ENCODE results near the gene UQCRC2. TPM values are rescaled to one million over a fixed set of nuclear protein-coding genes. Genes with fewer than 3 reads are reported as not detected.

UQCRC2 gene
- total RNA-seq, 1 donor from 2014 or later, result 175 TPM

DNA sequence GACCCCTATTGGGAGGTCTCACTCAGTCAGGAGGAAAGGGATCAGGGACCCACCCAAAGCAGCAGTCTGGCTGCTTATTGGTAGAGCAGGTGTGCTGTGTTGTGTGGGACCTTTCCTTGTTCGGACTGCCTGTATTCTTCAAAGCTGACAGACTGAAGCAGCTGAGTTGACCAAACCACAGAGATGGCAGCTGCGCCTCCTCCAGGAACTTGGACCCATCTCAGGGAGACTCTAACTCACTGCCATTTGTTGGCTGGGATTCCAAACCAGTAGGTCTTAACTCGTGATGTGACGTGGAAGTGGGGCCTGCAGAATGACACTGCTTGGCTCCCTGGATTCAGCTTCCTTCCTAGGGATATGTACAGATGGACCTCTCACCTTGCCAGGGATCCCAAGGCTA lies 9.6 kb upstream of the UQCRC2 start:
- TF ChIP-seq CTCF (conservative IDR thresholded peaks at IDR 0.05), result no peak
- Mint-ChIP-seq H3K36me3 (ENCODE audit: low read depth) (no peaks in the 10 kb centered on the region), H3K9me3 (no peaks in the 10 kb centered on the region), H3K4me3 (no peak overlapping the region), H3K27ac (ENCODE audit: unreplicated experiment) (no peak overlapping the region), H3K4me1 (no peaks in the 10 kb centered on the region), H3K27me3 (ENCODE audit: low read depth) (peaks cover 48% of the 10 kb centered on the region)
- no peak for DNase-seq (ENCODE audit: low read depth, low spot score)

DNA sequence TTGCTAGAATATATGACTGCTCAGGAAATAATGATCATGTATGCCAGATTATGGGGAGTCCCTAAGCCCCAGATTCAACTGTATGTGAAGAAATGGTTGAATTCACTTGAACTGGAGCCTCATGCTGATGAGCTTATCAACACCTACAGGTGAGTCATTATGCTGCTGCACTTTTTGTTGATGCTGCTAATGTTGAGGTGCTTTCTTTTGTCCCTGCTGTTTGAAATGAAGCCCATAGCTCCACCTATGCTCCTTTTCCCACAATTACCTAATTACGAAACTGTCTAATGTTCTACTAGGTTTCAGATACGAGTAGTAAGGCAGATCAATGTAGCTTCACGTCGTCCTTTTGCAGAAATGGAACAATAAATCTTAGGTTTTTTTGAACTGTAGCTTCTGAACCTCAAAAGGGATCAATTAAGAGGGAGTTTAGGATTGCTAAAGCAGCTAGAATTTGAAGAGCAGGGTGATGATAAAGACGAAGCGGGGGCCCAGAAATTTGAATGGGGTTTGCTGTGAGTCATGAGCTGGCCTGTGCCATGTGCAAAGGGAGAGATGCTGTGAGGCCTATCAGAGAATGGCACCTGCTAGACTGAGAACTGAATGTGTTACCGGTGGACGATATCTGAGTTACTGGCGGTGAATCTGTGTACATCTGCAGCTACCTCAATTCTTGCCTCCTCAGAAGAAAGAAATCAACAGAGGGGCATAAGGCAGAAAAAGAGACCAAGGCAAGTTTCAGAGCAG lies 6.1 kb upstream of the UQCRC2 start:
- DNase-seq (ENCODE audit: low read depth, low spot score), result no peak
- TF ChIP-seq CTCF (conservative IDR thresholded peaks at IDR 0.05), result no peak
- Mint-ChIP-seq H3K27ac (ENCODE audit: unreplicated experiment) (no peak overlapping the region), H3K27me3 (ENCODE audit: low read depth) (peaks cover 22% of the 10 kb centered on the region), H3K36me3 (ENCODE audit: low read depth) (no peaks in the 10 kb centered on the region), H3K9me3 (no peaks in the 10 kb centered on the region), H3K4me3 (no peak overlapping the region), H3K4me1 (peaks cover 6% of the 10 kb centered on the region)

GRCh38 chr16:21949713-21950260 lies 3.4 kb upstream of the UQCRC2 start:
- Mint-ChIP-seq H3K9me3 (no peaks in the 10 kb centered on the region), H3K36me3 (ENCODE audit: low read depth) (no peaks in the 10 kb centered on the region), H3K27me3 (ENCODE audit: low read depth) (peaks cover 11% of the 10 kb centered on the region), H3K4me3 (peak overlapping the region; percentile 67), H3K4me1 (peaks cover 25% of the 10 kb centered on the region), H3K27ac (ENCODE audit: unreplicated experiment) (no peak overlapping the region)
- DNase-seq (ENCODE audit: low read depth, low spot score), result no peak
- no peak for TF ChIP-seq CTCF (conservative IDR thresholded peaks at IDR 0.05)

- no peak for DNase-seq (ENCODE audit: low read depth, low spot score)
Observed at GRCh38 chr16:21950782-21951521, 2.2 kb upstream of the UQCRC2 start.

More at GRCh38 chr16:21950782-21951521, 2.2 kb upstream of the UQCRC2 start:
- Mint-ChIP-seq H3K4me1 (peaks cover 25% of the 10 kb centered on the region), H3K36me3 (ENCODE audit: low read depth) (no peaks in the 10 kb centered on the region), H3K27me3 (ENCODE audit: low read depth) (peaks cover 3% of the 10 kb centered on the region), H3K4me3 (peak overlapping the region; percentile 77), H3K27ac (ENCODE audit: unreplicated experiment) (no peak overlapping the region), H3K9me3 (no peaks in the 10 kb centered on the region)
- TF ChIP-seq CTCF (conservative IDR thresholded peaks at IDR 0.05), result peak; percentile 50

Measured in neural crest cell (in vitro differentiated cells).